Adrenal gland (tissue), 12 donors: Measurements from ENCODE around the gene SMYD1. TPM values are rescaled to one million over a fixed set of nuclear protein-coding genes. Genes with fewer than 3 reads are reported as not detected.

Experiments
- DNase-seq, 7 donors: peaks; one replicate each; pipeline ENCODE4 v3.0.0-alpha.2; 2019 to 2020
- H3K27ac ChIP-seq, 5 donors: fragments of 200-600 bp; sonication (generic) in 4 of 5; 1 replicate in 3 of 5; 2 replicates in 2 of 5; pipeline versions ENCODE4 v1.5.1 to v1.8.0; 2016 to 2020; ENCODE audit warnings: mild to moderate bottlenecking in 1 of 5
- H3K27me3 ChIP-seq: fragments of 200-600 bp; 2 replicates; pipeline ENCODE4 v1.8.0; 2021
- H3K36me3 ChIP-seq, 2 donors: fragments of 200-600 bp; replicated peaks in 1 of 2; 1 replicate in 1 of 2; 2 replicates in 1 of 2; pipeline versions ENCODE4 v1.5.1 to v1.8.0; 2018 to 2022
- H3K4me1 ChIP-seq, 2 donors: fragments of 200-600 bp; replicated peaks in 1 of 2; 1 replicate in 1 of 2; 2 replicates in 1 of 2; pipeline versions ENCODE4 v1.5.1 to v1.8.0; 2018 to 2021
- H3K4me3 ChIP-seq, 4 donors: fragments of 200-600 bp; sonication (generic) in 3 of 4; one replicate each; pipeline ENCODE4 v1.5.1; 2016 to 2018
- H3K9me3 ChIP-seq, 3 donors: fragments of 200-600 bp; sonication (generic) in 1 of 3; replicated peaks in 1 of 3; 1 replicate in 2 of 3; 2 replicates in 1 of 3; pipeline versions ENCODE4 v1.5.1 to v1.8.0; 2016 to 2021
- POLR2A ChIP-seq, 2 donors: fragments of 450-650 bp; IDR thresholded peaks; one replicate each; pipeline ENCODE4 v1.6.1; 2017; ENCODE audit warnings: antibody characterized with exemption in 2 of 2, mild to moderate bottlenecking in 2 of 2, moderate library complexity in 1 of 2
- WGBS, 4 donors: extraction: QIAGEN DNeasy Blood & Tissue Kit in 2 of 4; methylation state at CpG; one replicate each; pipeline versions ENCODE4 v1.1.5 to v1.1.7; 2013 to 2017; 5-methylcytosine and 5-hydroxymethylcytosine counted together
- intact Hi-C, 2 donors: fragments of 100-400 bp; cut with DNase I; formaldehyde crosslinking; loops; one replicate each; pipeline versions ENCODE4 v1.14.1 to v1.15.0; 2022 to 2023
- polyA plus RNA-seq, 3 donors: library from polyadenylated mRNA; stranded (reverse); fragments of 200-250 nt in 2 of 3; fragments of 350-450 nt in 1 of 3; fragmentation: Illumina TruSeq in 1 of 3; extraction: RNeasy Lipid Tissue Mini Kit (QIAGEN cat#74804) in 1 of 3; gene quantifications; one replicate each; pipeline ENCODE4 v1.2.3, GENCODE V29; 2013 to 2014
- total RNA-seq, 9 donors: library from RNA; depleted of rRNA in 4 of 9; stranded (reverse); fragments of >200 nt in 4 of 9; fragments of 120-200 nt in 1 of 9; fragmentation: NEBNext Ultra II Directional in 1 of 9; extraction: Animal tissue kit (Norgen Biotek cat#: 25700) in 1 of 9; gene quantifications; one replicate each; pipeline versions ENCODE4 v1.1.0 to v1.2.4, GENCODE V29; 2013 to 2023
- TF ChIP-seq, protein P1 (sequence below), 6 experiments: fragments of 450-650 bp in 4 of 6; fragments of 200-600 bp in 2 of 6; sonication (generic) in 1 of 6; IDR thresholded peaks; 1 replicate in 5 of 6; 2 replicates in 1 of 6; pipeline versions ENCODE4 v1.5.1 to v1.8.0; 2016 to 2021; ENCODE audit warnings: antibody characterized with exemption in 6 of 6, mild to moderate bottlenecking in 2 of 6, moderate library complexity in 1 of 6
- donor health status: healthy with polysubstance abuse.
- donor health status: Bipolar disorder and iron deficiency.
- donor health status: DM: yes; HTN: yes; CAD: no.
- donor health status: DM: no; HTN: no; CAD: no.
- donor health status: DM: no; HTN: no; CAD: no.
- donor health status: DM: yes; HTN: yes; CAD: no.

SMYD1 gene
- total and polyA plus RNA-seq, 12 donors, result under 0.01 to 0.34 (median 0.07) TPM; not detected in 8

DNA sequence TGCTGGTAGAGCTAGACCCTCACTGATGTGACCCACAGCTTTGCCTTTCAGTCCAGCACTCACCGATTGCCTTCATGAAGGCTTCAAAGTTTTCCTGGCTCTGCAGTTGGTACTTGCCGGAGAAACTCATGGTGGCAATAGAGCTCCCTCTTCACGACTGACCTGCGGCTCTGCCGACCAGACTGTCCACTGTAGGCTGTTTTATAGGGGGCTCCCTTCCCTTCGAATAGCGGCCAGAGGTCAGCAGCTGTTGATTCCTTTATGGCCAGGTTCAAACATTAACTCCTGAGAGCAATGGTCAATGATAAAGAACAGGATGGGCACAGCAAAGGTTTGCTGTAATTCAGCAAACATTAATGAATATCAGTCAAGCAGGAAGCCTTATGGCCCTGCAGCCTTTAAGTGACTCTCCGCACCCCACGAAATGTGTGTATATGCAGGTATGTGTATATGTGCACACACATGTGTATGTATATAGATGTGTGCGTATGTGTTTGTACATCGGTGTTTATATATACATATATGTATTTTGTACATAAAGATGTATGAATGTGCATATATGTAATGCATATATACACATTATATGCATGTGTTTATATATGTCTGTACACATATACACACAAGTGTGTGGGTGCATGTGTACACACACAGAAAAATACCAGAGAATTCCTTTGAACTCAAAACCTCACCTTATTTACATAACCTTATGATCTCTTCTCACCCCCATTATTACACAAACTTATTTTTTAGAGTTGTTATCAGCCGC, 60.4 kb downstream of the SMYD1 start, which contains the start of gene FABP1:
Gene FABP1, minus strand, starts transcription at position 175 of the 766 bp plus-strand sequence. Its CDS starts 45 bp downstream, at position 130.
- no peaks in the 10 kb centered on the region for H3K4me1 ChIP-seq
- peaks cover 5% of the 10 kb centered on the region for H3K27me3 ChIP-seq
- no peak within 1 kb of the TSS for H3K4me3 ChIP-seq
- WGBS, 4 donors, result 77 to 82% (median 78%) methylated on average over 12 of the region's 12 CpGs
- intact Hi-C loops, result no loop called here
- no peaks in the 10 kb centered on the region for H3K9me3 ChIP-seq
- TF ChIP-seq, protein P1, sequence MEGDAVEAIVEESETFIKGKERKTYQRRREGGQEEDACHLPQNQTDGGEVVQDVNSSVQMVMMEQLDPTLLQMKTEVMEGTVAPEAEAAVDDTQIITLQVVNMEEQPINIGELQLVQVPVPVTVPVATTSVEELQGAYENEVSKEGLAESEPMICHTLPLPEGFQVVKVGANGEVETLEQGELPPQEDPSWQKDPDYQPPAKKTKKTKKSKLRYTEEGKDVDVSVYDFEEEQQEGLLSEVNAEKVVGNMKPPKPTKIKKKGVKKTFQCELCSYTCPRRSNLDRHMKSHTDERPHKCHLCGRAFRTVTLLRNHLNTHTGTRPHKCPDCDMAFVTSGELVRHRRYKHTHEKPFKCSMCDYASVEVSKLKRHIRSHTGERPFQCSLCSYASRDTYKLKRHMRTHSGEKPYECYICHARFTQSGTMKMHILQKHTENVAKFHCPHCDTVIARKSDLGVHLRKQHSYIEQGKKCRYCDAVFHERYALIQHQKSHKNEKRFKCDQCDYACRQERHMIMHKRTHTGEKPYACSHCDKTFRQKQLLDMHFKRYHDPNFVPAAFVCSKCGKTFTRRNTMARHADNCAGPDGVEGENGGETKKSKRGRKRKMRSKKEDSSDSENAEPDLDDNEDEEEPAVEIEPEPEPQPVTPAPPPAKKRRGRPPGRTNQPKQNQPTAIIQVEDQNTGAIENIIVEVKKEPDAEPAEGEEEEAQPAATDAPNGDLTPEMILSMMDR (IDR thresholded peaks at IDR 0.05), result no peak
- TF ChIP-seq POLR2A (IDR thresholded peaks at IDR 0.05), result no peak
- H3K36me3 ChIP-seq, result no peaks in the 10 kb centered on the region
- DNase-seq, result no peak
- no peak within 1 kb of the TSS for H3K27ac ChIP-seq

DNA sequence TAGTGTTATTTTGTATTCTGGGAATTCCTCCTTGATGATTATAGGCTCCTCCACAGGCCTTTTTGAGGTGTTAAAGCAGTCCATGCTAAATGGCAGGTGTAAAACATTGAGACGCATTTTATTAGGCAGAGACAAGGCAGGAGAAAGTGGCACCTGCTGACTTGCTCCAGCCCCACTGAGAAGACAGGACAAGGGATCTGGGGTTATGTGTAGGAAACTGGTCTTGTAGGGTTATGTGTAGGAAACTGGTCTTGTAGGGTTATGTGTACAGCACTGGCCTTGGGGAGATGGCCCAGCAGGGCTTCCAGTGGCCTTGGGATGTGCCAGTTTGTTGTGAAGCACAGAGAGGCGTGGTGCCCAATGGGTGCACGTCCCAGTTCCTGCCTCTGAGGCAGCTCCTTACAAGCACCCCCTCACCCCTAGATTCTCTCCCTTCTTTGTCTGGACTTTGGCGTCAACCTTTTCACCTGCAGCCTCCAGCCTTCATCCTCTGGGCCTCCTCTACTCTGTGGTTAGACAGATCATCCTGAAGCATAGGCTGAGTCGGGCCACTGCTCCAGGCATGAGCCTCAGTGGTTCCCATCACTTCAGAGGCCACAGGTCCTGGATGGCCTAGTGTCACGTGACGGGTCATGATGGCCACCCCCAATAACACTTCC, 61.2 kb downstream of the SMYD1 start:
- 81 to 93% (median 87%) methylated on average over 7 of the region's 7 CpGs for WGBS, 4 donors
- H3K27ac ChIP-seq, result no peak overlapping the region
- DNase-seq, result no peak

DNA sequence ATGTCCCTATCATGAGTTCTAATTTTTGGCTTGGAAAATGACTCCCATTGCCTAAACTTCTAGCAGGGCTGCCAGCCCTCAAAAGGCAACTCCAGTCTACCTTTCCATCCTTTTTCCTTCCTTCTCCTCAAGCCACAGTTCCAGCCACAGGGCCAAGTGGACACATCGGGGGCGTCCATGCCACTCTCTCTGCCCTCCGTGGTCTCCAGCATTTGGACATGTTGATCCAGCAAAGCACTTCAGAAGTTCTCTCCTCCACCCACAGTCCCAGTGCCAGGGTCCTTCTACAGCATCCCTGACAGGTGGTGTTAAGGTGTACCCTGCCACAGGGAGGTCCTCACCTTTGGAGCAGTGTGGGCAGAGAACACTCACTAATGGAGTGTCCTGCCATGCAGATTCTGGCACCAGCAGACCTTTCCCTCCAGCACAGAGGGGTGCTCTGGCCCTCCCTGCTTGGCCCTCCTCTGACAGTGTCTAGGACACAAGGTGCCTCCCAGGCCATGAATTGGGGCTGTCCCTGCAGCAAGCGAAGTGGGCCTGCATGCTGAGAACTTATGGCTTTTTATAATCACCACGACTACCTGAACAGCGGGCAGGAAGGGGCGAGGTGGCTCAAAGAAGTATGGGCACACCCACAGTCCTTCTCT, 61.8 kb downstream of the SMYD1 start:
- no peaks in the 10 kb centered on the region for H3K36me3 ChIP-seq
- intact Hi-C loops, result no loop called here
- TF ChIP-seq, protein P1 (IDR thresholded peaks at IDR 0.05), result no peak
- TF ChIP-seq POLR2A (IDR thresholded peaks at IDR 0.05), result no peak
- H3K4me1 ChIP-seq, result no peaks in the 10 kb centered on the region
- no peak for DNase-seq
- H3K27ac ChIP-seq, result no peak overlapping the region
- no peak overlapping the region for H3K4me3 ChIP-seq
- H3K27me3 ChIP-seq, result peaks cover 5% of the 10 kb centered on the region
- H3K9me3 ChIP-seq, result no peaks in the 10 kb centered on the region
- 88 to 97% (median 93%) methylated on average over 7 of the region's 7 CpGs for WGBS, 4 donors

More for the DNA sequence above, 61.2 kb downstream of the SMYD1 start:
- intact Hi-C loops, result no loop called here
- Histone ChIP-seq H3K9me3 (no peaks in the 10 kb centered on the region), H3K27me3 (peaks cover 5% of the 10 kb centered on the region), H3K36me3 (no peaks in the 10 kb centered on the region), H3K4me3 (no peak overlapping the region), H3K4me1 (no peaks in the 10 kb centered on the region)
- TF ChIP-seq, protein P1 (IDR thresholded peaks at IDR 0.05), result no peak
- TF ChIP-seq POLR2A (IDR thresholded peaks at IDR 0.05), result no peak
